Muscle of arm (tissue), 12 donors: ENCODE results near the gene ZNF331. TPM values are rescaled to one million over a fixed set of nuclear protein-coding genes. Genes with fewer than 3 reads are reported as not detected.

Experiments used
- DNase-seq: peaks from one replicate; pipeline ENCODE4 v3.0.0-alpha.2; 2013
- polyA plus RNA-seq, 12 donors: library from polyadenylated mRNA; unstranded; fragments of 120-200 nt; gene quantifications; one replicate each; pipeline ENCODE4 v1.2.1, GENCODE V29; 2013; ENCODE audit not compliant: insufficient read length in 12 of 12

Gene ZNF331
- polyA plus RNA-seq, 12 donors = 9.1 to 21.6 (median 14.2) TPM; not detected in 1

GRCh38 chr19:53519446-53519845 is 18.5 kb upstream of the ZNF331 start:
- DNase-seq = peak; percentile 19

GRCh38 chr19:53520163-53520546 is 17.8 kb upstream of the ZNF331 start:
- no peak for DNase-seq

GRCh38 chr19:53520547-53521372 is 17.2 kb upstream of the ZNF331 start:
- peak; percentile 99 for DNase-seq

GRCh38 chr19:53521373-53522202 is 16.4 kb upstream of the ZNF331 start:
- no peak for DNase-seq

- DNase-seq = no peak
Measured at GRCh38 chr19:53525922-53526321, 12.0 kb upstream of the ZNF331 start.

GRCh38 chr19:53530622-53531021 is 7.3 kb upstream of the ZNF331 start:
- DNase-seq = no peak

- DNase-seq = no peak
Measured at GRCh38 chr19:53531457-53531856, 6.5 kb upstream of the ZNF331 start.

GRCh38 chr19:53532362-53532761 is 5.6 kb upstream of the ZNF331 start:
- no peak for DNase-seq

- no peak for DNase-seq
Measured at GRCh38 chr19:53536225-53536548, 1.8 kb upstream of the ZNF331 start.

- no peak for DNase-seq
Measured at GRCh38 chr19:53537121-53537520, 824 bp upstream of the ZNF331 start.

GRCh38 chr19:53538378-53539109 is 599 bp downstream of the ZNF331 start:
- DNase-seq = no peak

GRCh38 chr19:53540091-53540490 is 2.1 kb downstream of the ZNF331 start:
- no peak for DNase-seq

GRCh38 chr19:53541971-53542370 is 4.0 kb downstream of the ZNF331 start:
- no peak for DNase-seq

GRCh38 chr19:53545271-53546065 is 7.5 kb downstream of the ZNF331 start:
- no peak for DNase-seq

GRCh38 chr19:53546758-53547513 is 9.0 kb downstream of the ZNF331 start:
- DNase-seq = no peak

GRCh38 chr19:53549340-53549739 is 11.4 kb downstream of the ZNF331 start:
- DNase-seq = no peak

GRCh38 chr19:53552001-53552721 is 14.2 kb downstream of the ZNF331 start:
- no peak for DNase-seq

- no peak for DNase-seq
Measured at GRCh38 chr19:53553156-53553555, 15.2 kb downstream of the ZNF331 start.

- DNase-seq = peak; percentile 87
Measured at GRCh38 chr19:53553865-53554791, 16.2 kb downstream of the ZNF331 start.
